ENCODE measurements around the gene DYNC2H1. TPM values are rescaled to one million over a fixed set of nuclear protein-coding genes. Genes with fewer than 3 reads are reported as not detected.

Gene DYNC2H1, protein sequence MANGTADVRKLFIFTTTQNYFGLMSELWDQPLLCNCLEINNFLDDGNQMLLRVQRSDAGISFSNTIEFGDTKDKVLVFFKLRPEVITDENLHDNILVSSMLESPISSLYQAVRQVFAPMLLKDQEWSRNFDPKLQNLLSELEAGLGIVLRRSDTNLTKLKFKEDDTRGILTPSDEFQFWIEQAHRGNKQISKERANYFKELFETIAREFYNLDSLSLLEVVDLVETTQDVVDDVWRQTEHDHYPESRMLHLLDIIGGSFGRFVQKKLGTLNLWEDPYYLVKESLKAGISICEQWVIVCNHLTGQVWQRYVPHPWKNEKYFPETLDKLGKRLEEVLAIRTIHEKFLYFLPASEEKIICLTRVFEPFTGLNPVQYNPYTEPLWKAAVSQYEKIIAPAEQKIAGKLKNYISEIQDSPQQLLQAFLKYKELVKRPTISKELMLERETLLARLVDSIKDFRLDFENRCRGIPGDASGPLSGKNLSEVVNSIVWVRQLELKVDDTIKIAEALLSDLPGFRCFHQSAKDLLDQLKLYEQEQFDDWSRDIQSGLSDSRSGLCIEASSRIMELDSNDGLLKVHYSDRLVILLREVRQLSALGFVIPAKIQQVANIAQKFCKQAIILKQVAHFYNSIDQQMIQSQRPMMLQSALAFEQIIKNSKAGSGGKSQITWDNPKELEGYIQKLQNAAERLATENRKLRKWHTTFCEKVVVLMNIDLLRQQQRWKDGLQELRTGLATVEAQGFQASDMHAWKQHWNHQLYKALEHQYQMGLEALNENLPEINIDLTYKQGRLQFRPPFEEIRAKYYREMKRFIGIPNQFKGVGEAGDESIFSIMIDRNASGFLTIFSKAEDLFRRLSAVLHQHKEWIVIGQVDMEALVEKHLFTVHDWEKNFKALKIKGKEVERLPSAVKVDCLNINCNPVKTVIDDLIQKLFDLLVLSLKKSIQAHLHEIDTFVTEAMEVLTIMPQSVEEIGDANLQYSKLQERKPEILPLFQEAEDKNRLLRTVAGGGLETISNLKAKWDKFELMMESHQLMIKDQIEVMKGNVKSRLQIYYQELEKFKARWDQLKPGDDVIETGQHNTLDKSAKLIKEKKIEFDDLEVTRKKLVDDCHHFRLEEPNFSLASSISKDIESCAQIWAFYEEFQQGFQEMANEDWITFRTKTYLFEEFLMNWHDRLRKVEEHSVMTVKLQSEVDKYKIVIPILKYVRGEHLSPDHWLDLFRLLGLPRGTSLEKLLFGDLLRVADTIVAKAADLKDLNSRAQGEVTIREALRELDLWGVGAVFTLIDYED (N-terminal part only)
- 8.7 TPM for polyA plus RNA-seq (2013, experiment 1 of 2)
- polyA plus RNA-seq (2013, experiment 2 of 2): 8.4 TPM

DNA sequence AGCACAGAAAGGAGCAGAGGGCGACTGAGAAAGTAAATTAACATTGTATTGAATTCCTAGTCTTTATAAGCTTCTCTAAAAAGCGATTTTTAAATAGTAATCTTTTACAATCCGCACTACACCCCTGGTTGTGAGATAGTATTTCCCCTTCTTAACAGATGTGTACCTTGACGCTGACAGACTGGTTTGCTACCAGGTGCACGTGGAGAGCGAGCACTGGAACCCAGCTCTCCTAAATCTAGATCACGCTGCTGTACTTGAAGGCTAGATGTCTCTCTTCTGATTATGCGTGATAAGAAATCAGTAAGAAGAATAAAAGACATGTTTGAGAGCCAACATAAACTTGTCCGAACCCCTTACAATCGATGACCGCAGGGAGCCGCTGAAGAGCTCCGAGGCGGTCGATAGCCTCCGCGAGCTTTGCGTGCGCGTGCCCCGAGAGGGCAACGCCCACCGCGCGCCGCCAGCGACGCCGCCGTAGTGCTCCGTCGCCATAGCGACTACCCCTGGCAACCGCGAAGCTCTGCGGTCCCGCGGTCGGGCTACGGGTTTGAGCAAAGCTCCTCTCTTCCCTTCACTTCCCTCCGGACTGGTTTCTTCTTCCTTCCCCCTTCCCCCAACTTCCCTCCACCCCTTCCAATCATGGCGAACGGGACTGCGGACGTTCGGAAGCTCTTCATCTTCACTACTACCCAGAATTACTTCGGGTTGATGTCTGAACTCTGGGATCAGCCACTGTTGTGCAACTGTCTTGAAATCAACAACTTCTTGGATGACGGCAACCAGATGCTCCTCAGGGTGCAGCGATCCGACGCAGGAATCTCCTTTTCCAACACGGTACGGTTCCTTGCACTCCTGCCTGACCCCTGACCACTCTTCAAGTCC lies at the start of gene DYNC2H1:
TSS of gene DYNC2H1 (plus strand) at position 494 of the 885 bp plus-strand sequence. CDS start at position 643, 149 bp downstream.
- Histone ChIP-seq H2BK15ac (ENCODE audit: low read length) (no peak within 1 kb of the TSS), H3K14ac (ENCODE audit: low read length) (no peak within 1 kb of the TSS), H2AFZ (ENCODE audit: low read length) (peak within 1 kb of the TSS; percentile 92), H2BK5ac (ENCODE audit: low read length) (no peak within 1 kb of the TSS), H3K27me3 (ENCODE audit: control insufficient read depth in 3 of 3, insufficient read depth in 3 of 3, low read depth in 1 of 3, low read length in 3 of 3) (peaks cover 0 to 5% (median 0%) of the 10 kb centered on the region in 3 experiments), H3K4me2 (ENCODE audit: insufficient read depth, low read length, poor library complexity, severe bottlenecking) (peak within 1 kb of the TSS; percentile 76), H3K9me3 (replicated peaks in 1 of 2; ENCODE audit: control insufficient read depth in 2 of 2, insufficient read depth in 1 of 2, low read depth in 1 of 2, low read length in 2 of 2) (no peaks in the 10 kb centered on the region), H3K4me1 (ENCODE audit: control insufficient read depth in 2 of 2, insufficient read depth in 1 of 2, low read depth in 1 of 2, low read length in 2 of 2) (peaks cover 0 to 6% of the 10 kb centered on the region in 2 donors), H4K91ac (ENCODE audit: low read depth, low read length, poor library complexity) (no peak within 1 kb of the TSS), H2BK120ac (ENCODE audit: low read depth, low read length) (no peak within 1 kb of the TSS), H3K27ac (replicated peaks; ENCODE audit: low read length) (peak within 1 kb of the TSS; percentile 75), H3K18ac (ENCODE audit: low read length) (peak within 1 kb of the TSS; percentile 62), H2BK12ac (ENCODE audit: low read length) (no peak within 1 kb of the TSS), H3K9ac (ENCODE audit: low read depth, low read length, poor library complexity) (peak within 1 kb of the TSS; percentile 87), H3K4me3 (ENCODE audit: low read length in 2 of 2) (peak within 1 kb of the TSS; percentile 86 to 87), H3K4ac (ENCODE audit: low read length) (no peak within 1 kb of the TSS), H4K8ac (ENCODE audit: low read depth, low read length) (no peak within 1 kb of the TSS), H3K23ac (ENCODE audit: low read depth, low read length, poor library complexity) (no peak within 1 kb of the TSS), H3K36me3 (replicated peaks in 1 of 2; ENCODE audit: control insufficient read depth in 2 of 2, insufficient read depth in 2 of 2, low read length in 2 of 2) (peaks cover 0 to 7% of the 10 kb centered on the region in 2 donors), H3K79me1 (ENCODE audit: low read depth, low read length) (no peaks in the 10 kb centered on the region), H2AK5ac (ENCODE audit: low read depth, low read length) (no peak within 1 kb of the TSS)
- peak; percentile 81 for DNase-seq (ENCODE audit: low spot score)
- WGBS, 2 donors (ENCODE audit: extremely low coverage in 2 of 2, insufficient read length in 2 of 2, insufficient replicate concordance in 1 of 2): no CpG with 5 or more reads among the region's 53 CpGs

DNA sequence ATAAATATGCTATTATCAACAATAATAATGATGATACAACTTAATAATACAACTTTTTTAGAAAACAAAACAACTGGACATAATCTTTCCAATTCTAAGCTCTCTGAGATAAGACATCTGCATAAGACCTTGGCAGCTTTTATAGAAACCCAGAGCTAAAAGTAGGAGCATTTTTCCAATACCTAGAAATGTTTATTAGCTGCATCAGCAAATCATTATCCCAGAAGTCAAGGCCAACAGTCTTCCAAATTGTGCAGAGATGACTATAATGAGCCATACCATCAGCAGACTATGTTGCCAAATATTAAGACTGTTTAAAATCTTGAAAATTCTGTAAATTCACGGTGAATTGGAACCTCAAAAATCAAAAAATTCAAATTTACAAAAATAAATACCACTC lies 47.6 kb upstream of the DYNC2H1 start:
- Histone ChIP-seq H2BK120ac (ENCODE audit: low read depth, low read length) (no peak overlapping the region), H3K27me3 (ENCODE audit: control insufficient read depth in 3 of 3, insufficient read depth in 3 of 3, low read depth in 1 of 3, low read length in 3 of 3) (no peaks in the 10 kb centered on the region), H3K4me2 (ENCODE audit: insufficient read depth, low read length, poor library complexity, severe bottlenecking) (no peak overlapping the region), H3K27ac (replicated peaks; ENCODE audit: low read length) (no peak overlapping the region), H3K9ac (ENCODE audit: low read depth, low read length, poor library complexity) (no peak overlapping the region), H3K4ac (ENCODE audit: low read length) (no peak overlapping the region), H3K9me3 (replicated peaks in 1 of 2; ENCODE audit: control insufficient read depth in 2 of 2, insufficient read depth in 1 of 2, low read depth in 1 of 2, low read length in 2 of 2) (no peaks in the 10 kb centered on the region), H3K4me1 (ENCODE audit: control insufficient read depth in 2 of 2, insufficient read depth in 1 of 2, low read depth in 1 of 2, low read length in 2 of 2) (no peaks in the 10 kb centered on the region), H3K79me1 (ENCODE audit: low read depth, low read length) (no peaks in the 10 kb centered on the region), H3K23ac (ENCODE audit: low read depth, low read length, poor library complexity) (no peak overlapping the region), H4K8ac (ENCODE audit: low read depth, low read length) (no peak overlapping the region), H2BK15ac (ENCODE audit: low read length) (no peak overlapping the region), H2BK5ac (ENCODE audit: low read length) (no peak overlapping the region), H3K4me3 (ENCODE audit: low read length in 2 of 2) (no peak overlapping the region), H2BK12ac (ENCODE audit: low read length) (no peak overlapping the region), H3K18ac (ENCODE audit: low read length) (no peak overlapping the region), H3K14ac (ENCODE audit: low read length) (no peak overlapping the region), H3K36me3 (replicated peaks in 1 of 2; ENCODE audit: control insufficient read depth in 2 of 2, insufficient read depth in 2 of 2, low read length in 2 of 2) (peaks cover 4 to 79% of the 10 kb centered on the region in 2 donors), H4K91ac (ENCODE audit: low read depth, low read length, poor library complexity) (no peak overlapping the region), H2AFZ (ENCODE audit: low read length) (no peak overlapping the region), H2AK5ac (ENCODE audit: low read depth, low read length) (no peak overlapping the region)
- DNase-seq (ENCODE audit: low spot score): no peak
- no CpG with 5 or more reads among the region's 1 CpG for WGBS, 2 donors (ENCODE audit: extremely low coverage in 2 of 2, insufficient read length in 2 of 2, insufficient replicate concordance in 1 of 2)

DNA sequence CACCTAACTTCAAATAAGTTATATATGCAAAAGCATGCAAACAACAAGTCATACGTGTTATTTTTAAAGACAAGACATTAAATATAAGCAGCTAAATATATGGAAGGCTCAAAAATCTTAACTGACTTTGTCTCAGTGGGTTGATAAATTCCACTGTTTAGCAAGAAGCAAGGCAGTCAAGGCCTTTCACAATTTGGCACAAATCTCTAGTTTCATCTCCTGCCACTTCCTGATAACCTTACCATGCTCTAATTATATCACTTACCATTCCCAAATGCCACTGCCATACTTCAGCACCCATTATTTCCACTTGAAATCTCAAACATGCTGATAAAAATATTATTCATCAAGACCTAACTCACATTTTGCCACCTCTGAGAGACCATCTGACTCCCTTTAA lies 42.1 kb upstream of the DYNC2H1 start:
- Histone ChIP-seq H3K4me3 (ENCODE audit: low read length in 2 of 2) (no peak overlapping the region), H2BK5ac (ENCODE audit: low read length) (no peak overlapping the region), H3K79me1 (ENCODE audit: low read depth, low read length) (no peaks in the 10 kb centered on the region), H3K36me3 (replicated peaks in 1 of 2; ENCODE audit: control insufficient read depth in 2 of 2, insufficient read depth in 2 of 2, low read length in 2 of 2) (peaks cover 4 to 72% of the 10 kb centered on the region in 2 donors), H3K23ac (ENCODE audit: low read depth, low read length, poor library complexity) (no peak overlapping the region), H3K4me2 (ENCODE audit: insufficient read depth, low read length, poor library complexity, severe bottlenecking) (no peak overlapping the region), H2BK12ac (ENCODE audit: low read length) (no peak overlapping the region), H2AFZ (ENCODE audit: low read length) (no peak overlapping the region), H2BK15ac (ENCODE audit: low read length) (no peak overlapping the region), H2BK120ac (ENCODE audit: low read depth, low read length) (no peak overlapping the region), H3K27ac (replicated peaks; ENCODE audit: low read length) (no peak overlapping the region), H4K8ac (ENCODE audit: low read depth, low read length) (no peak overlapping the region), H3K9ac (ENCODE audit: low read depth, low read length, poor library complexity) (no peak overlapping the region), H3K4ac (ENCODE audit: low read length) (no peak overlapping the region), H3K27me3 (ENCODE audit: control insufficient read depth in 3 of 3, insufficient read depth in 3 of 3, low read depth in 1 of 3, low read length in 3 of 3) (no peaks in the 10 kb centered on the region), H3K9me3 (replicated peaks in 1 of 2; ENCODE audit: control insufficient read depth in 2 of 2, insufficient read depth in 1 of 2, low read depth in 1 of 2, low read length in 2 of 2) (no peaks in the 10 kb centered on the region), H3K14ac (ENCODE audit: low read length) (no peak overlapping the region), H3K4me1 (ENCODE audit: control insufficient read depth in 2 of 2, insufficient read depth in 1 of 2, low read depth in 1 of 2, low read length in 2 of 2) (peaks cover 0 to 2% of the 10 kb centered on the region in 2 donors), H3K18ac (ENCODE audit: low read length) (no peak overlapping the region), H4K91ac (ENCODE audit: low read depth, low read length, poor library complexity) (no peak overlapping the region), H2AK5ac (ENCODE audit: low read depth, low read length) (no peak overlapping the region)
- WGBS, 2 donors (ENCODE audit: extremely low coverage in 2 of 2, insufficient read length in 2 of 2, insufficient replicate concordance in 1 of 2): no CpG with 5 or more reads among the region's 1 CpG
- DNase-seq (ENCODE audit: low spot score): no peak

Measured in neuronal stem cell (in vitro differentiated cells).